Measurements from ENCODE around the gene SSB.
"Not testable (repeated sequence)": the region's sequence is repeated elsewhere in the genome, so short reads cannot be mapped to it uniquely, and the experiment has no call there.

The SSB gene

GRCh38 chr2:169838743-169839489 lies 40.2 kb downstream of the SSB start:
- DNase-seq = no peak

- no peak for DNase-seq
These were observed 41.5 kb downstream of the SSB start for GRCh38 chr2:169839954-169840746.

GRCh38 chr2:169840747-169841142 lies 42.1 kb downstream of the SSB start:
- DNase-seq = no peak

GRCh38 chr2:169841625-169842024 lies 43.0 kb downstream of the SSB start:
- not testable (repeated sequence) for DNase-seq

- no peak for DNase-seq
These were observed 46.3 kb downstream of the SSB start for GRCh38 chr2:169845016-169845415.

GRCh38 chr2:169848959-169849693 lies 50.5 kb downstream of the SSB start:
- DNase-seq = not testable (repeated sequence)

- DNase-seq = no peak
These were observed 51.0 kb downstream of the SSB start for GRCh38 chr2:169849710-169850109.

- no peak for DNase-seq
These were observed 54.5 kb downstream of the SSB start for GRCh38 chr2:169853041-169853668.

GRCh38 chr2:169855281-169856258 lies 56.9 kb downstream of the SSB start:
- DNase-seq = not testable (repeated sequence)

GRCh38 chr2:169859423-169859822 lies 60.8 kb downstream of the SSB start:
- DNase-seq = no peak

GRCh38 chr2:169860149-169860548 lies 61.5 kb downstream of the SSB start:
- no peak for DNase-seq
